ENCODE measurements around the gene ZNF100. TPM values are rescaled to one million over a fixed set of nuclear protein-coding genes. Genes with fewer than 3 reads are reported as not detected.

Gene ZNF100
- total RNA-seq, 4 donors from 2014 or later, result 5.0 to 10.6 (median 5.8) TPM

GRCh38 chr19:21697698-21698097 lies 69.7 kb downstream of the ZNF100 start:
- ATAC-seq (ENCODE audit: low FRiP score) (no peak), DNase-seq (ENCODE audit: low spot score) (no peak)
- TF ChIP-seq CTCF (IDR thresholded peaks at IDR 0.05), result no peak

DNA sequence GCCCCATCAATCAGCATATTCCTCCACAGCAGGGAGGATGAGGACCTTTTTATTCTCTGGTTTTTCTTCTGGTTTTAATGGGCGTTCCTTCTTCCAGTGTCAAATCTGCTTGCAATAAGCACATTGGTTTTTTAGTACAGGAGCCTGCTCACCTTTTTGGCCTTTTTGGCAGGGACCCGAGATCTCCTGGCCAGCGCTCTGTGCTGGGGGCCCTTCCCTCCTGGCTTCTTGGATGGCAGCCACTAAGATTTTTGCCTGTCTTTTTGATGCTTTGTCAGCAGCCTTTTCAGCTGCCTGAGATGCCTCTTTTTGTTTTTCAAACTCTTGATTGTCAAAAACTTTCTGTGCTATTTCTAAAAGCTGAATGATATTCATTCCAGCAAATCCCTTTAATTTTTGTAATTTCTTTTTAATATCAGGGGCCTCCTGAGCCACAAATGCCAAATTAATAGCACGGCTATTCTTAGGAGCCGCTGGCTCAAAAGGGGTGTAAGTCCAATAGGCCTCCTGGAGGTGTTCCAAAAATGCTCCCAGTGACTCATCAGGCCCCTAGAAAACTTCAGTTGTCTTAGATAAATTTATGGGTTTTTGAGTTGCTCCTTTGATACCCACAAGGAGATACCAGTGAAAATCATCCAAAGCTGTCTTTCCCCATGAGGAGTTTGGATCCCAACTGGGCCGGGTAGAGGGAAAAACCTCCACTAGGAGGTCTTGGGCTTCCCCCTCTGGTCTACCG lies 73.0 kb downstream of the ZNF100 start:
- no peak for TF ChIP-seq CTCF (IDR thresholded peaks at IDR 0.05)
- ATAC-seq (ENCODE audit: low FRiP score) (peak; percentile 74), DNase-seq (ENCODE audit: low spot score) (no peak)

DNA sequence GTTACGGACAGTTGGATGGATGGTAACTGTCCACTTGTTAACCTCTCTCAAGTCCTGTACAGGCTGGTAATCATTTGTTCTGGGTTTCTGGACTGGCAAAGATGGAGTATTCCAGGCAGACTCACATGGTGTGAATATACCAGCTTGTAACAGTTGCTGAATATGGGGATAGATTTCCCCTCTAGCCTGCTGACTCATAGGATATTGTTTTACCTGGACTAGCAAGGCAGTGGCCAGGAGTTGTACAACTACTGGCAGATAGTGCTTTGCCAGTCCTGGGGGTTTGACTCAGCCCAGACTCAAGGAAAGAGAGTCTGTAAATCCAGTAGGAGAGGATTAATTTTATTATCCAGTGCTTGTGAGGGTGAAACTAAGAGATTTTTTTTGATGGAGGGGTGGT lies 74.0 kb downstream of the ZNF100 start:
- TF ChIP-seq CTCF (IDR thresholded peaks at IDR 0.05), result no peak
- no peak for DNase-seq (ENCODE audit: low spot score)
- ATAC-seq (ENCODE audit: low FRiP score), result peak; percentile 68

DNA sequence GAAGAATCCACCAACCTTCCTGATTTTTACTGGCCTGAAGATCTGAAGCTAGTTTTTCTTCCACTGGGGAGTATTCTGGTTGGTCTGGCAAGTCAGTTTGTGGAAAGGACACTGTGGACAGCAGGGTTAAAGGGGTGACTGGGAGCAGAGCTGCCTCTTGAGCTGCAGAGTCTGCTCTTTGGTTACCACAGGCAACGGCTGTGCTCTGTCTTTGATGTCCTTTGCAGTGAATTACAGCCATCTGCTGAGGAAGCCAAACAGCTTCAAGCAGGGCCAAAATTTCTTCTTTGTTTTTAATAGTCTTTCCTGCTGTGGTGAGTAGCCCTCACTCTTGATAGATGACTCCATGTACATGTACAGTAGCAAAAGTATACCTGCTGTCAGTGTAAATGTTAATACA lies 75.7 kb downstream of the ZNF100 start:
- DNase-seq (ENCODE audit: low spot score), result no peak

DNA sequence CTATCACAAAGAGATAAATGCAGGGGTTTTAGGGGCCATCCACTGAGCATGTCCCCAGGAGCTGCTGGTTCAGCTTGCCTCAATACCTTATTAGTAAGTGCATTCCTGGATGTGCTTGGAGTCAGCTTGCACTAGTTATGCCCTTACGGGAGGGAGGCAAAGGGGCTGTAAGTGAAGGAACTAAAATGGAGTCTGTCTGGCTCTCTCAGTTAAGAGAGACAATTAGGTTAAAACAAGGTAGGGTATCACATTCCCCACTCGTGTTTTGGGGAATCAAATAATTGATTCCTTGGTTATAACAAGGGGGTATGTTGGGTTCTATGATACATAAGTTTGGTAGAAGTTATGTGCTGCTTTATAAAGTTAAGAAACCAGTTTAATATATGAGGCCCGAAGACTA lies 78.9 kb downstream of the ZNF100 start:
- no peak for DNase-seq (ENCODE audit: low spot score)
- TF ChIP-seq CTCF (IDR thresholded peaks at IDR 0.05), result no peak
- ATAC-seq (ENCODE audit: low FRiP score), result no peak

More for the DNA sequence above, 75.7 kb downstream of the ZNF100 start:
- no peak for TF ChIP-seq CTCF (IDR thresholded peaks at IDR 0.05)
- ATAC-seq (ENCODE audit: low FRiP score), result no peak

DNA sequence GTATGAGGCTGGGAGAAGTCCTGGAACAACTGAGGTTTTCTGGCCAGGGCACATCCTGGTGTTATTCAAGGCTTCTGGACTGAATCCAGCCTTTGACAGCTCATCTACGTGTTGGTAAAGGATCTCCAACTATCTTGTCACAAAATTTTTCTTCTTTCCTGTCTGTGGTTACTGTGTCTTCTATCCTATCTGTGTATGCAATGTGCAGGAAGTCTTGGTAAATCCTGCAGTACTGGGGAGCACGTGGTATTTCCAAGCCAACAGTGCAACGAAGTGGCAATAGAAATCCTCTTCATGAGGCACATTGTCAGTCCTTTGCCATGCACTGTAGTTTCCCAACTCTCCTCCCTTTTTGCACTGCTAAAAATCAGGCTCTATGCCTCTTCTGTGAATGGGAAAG lies 86.7 kb downstream of the ZNF100 start:
- ATAC-seq (ENCODE audit: low FRiP score) (no peak), DNase-seq (ENCODE audit: low spot score) (no peak)
- TF ChIP-seq CTCF (IDR thresholded peaks at IDR 0.05), result no peak

DNA sequence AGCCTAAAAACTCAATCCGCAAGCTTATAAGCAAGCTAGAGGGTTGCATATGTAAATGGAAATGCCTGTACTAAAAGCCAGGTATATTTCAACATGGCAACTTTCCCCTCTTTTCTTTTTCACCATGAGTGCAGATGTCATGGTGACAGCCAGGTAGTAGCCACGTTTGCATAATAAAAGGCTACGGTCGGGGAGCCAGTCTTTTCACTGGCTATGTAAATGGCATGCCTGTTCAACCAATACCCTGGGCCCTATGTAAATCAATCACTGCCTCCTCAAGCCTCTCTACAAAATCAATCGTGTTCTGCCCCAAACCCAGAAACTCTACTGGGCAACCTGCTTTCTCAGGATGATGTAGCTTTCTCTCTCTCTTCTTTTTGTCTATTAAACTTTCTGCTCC lies 87.4 kb downstream of the ZNF100 start:
- no peak for TF ChIP-seq CTCF (IDR thresholded peaks at IDR 0.05)
- no peak for DNase-seq (ENCODE audit: low spot score)
- no peak for ATAC-seq (ENCODE audit: low FRiP score)
